ENCODE data around the gene HRK.
"Not testable (repeated sequence)": the region's sequence is repeated elsewhere in the genome, so short reads cannot be mapped to it uniquely, and the experiment has no call there.

HRK gene

GRCh38 chr12:116818948-116819832, 62.1 kb downstream of the HRK start:
- peak; percentile 48 for DNase-seq (ENCODE audit: low read depth, low spot score)

GRCh38 chr12:116818341-116818856, 62.8 kb downstream of the HRK start:
- no peak for DNase-seq (ENCODE audit: low read depth, low spot score)

- DNase-seq (ENCODE audit: low read depth, low spot score), result not testable (repeated sequence)
Observed at GRCh38 chr12:116814766-116815165, 66.5 kb downstream of the HRK start.

GRCh38 chr12:116813271-116814041, 67.8 kb downstream of the HRK start:
- DNase-seq (ENCODE audit: low read depth, low spot score), result no peak

- DNase-seq (ENCODE audit: low read depth, low spot score), result no peak
Observed at GRCh38 chr12:116812238-116812637, 69.0 kb downstream of the HRK start.

GRCh38 chr12:116808113-116809105, 72.8 kb downstream of the HRK start:
- no peak for DNase-seq (ENCODE audit: low read depth, low spot score)

- DNase-seq (ENCODE audit: low read depth, low spot score), result no peak
Observed at GRCh38 chr12:116807546-116807945, 73.7 kb downstream of the HRK start.

- no peak for DNase-seq (ENCODE audit: low read depth, low spot score)
Observed at GRCh38 chr12:116806845-116807440, 74.3 kb downstream of the HRK start.

Measured in iPS DF 19.7 (cell line).